Subcutaneous adipose tissue (tissue), 4 donors: ENCODE measurements around the gene C15orf61. TPM values are rescaled to one million over a fixed set of nuclear protein-coding genes. Genes with fewer than 3 reads are reported as not detected.

Experiments
- CTCF ChIP-seq: fragments of 450-650 bp; IDR thresholded peaks from one replicate; pipeline ENCODE4 v1.5.1; 2016; ENCODE audit warnings: low read depth, mild to moderate bottlenecking, control low read depth, antibody characterized with exemption, moderate library complexity
- total RNA-seq, 4 donors: library from RNA; depleted of rRNA; stranded (reverse); fragments of >200 nt; gene quantifications; one replicate each; pipeline ENCODE4 v1.1.0, GENCODE V29; 2016

C15orf61 gene
- total RNA-seq, 4 donors from 2014 or later = 7.2 to 12.8 (median 9.0) TPM

- TF ChIP-seq CTCF = no peak
Measured at GRCh38 chr15:67515557-67515956, 5.4 kb upstream of the C15orf61 start.

- no peak for TF ChIP-seq CTCF
Measured at GRCh38 chr15:67520321-67521028, 456 bp upstream of the C15orf61 start.

- TF ChIP-seq CTCF = no peak
Measured at GRCh38 chr15:67521783-67522568, 1.0 kb downstream of the C15orf61 start.

- no peak for TF ChIP-seq CTCF
Measured at GRCh38 chr15:67523330-67523729, 2.4 kb downstream of the C15orf61 start.

GRCh38 chr15:67524235-67524634, 3.3 kb downstream of the C15orf61 start:
- TF ChIP-seq CTCF = no peak

GRCh38 chr15:67528513-67528912, 7.6 kb downstream of the C15orf61 start:
- TF ChIP-seq CTCF = no peak

GRCh38 chr15:67531379-67531914, 10.5 kb downstream of the C15orf61 start:
- TF ChIP-seq CTCF = no peak
